Epithelial cell of proximal tubule (primary cell): ENCODE results near the gene C19orf38. TPM values are rescaled to one million over a fixed set of nuclear protein-coding genes. Genes with fewer than 3 reads are reported as not detected.

Experiments used
- DNase-seq: peaks from one replicate; pipeline ENCODE4 v3.0.0-alpha.2; 2011; ENCODE audit warnings: low read depth
- H3K4me3 ChIP-seq: 2 replicates; pipeline ENCODE4 v1.5.1; 2011; ENCODE audit warnings: low read depth, mild to moderate bottlenecking, low read length
- CTCF ChIP-seq: conservative IDR thresholded peaks from 2 replicates; pipeline ENCODE4 v1.5.1; 2012; ENCODE audit warnings: low read depth, mild to moderate bottlenecking, low read length
- total RNA-seq: library from RNA; depleted of rRNA; stranded (reverse); fragments of >200 nt; gene quantifications from 2 replicates; pipeline ENCODE4 v1.2.3, GENCODE V29; 2015

Gene C19orf38
- total RNA-seq, 1 donor from 2014 or later: not detected

- DNase-seq: no peak
- no peak overlapping the region for H3K4me3 ChIP-seq
- TF ChIP-seq CTCF: no peak
Measured at GRCh38 chr19:10889880-10890279, 41.7 kb downstream of the C19orf38 start.

DNA sequence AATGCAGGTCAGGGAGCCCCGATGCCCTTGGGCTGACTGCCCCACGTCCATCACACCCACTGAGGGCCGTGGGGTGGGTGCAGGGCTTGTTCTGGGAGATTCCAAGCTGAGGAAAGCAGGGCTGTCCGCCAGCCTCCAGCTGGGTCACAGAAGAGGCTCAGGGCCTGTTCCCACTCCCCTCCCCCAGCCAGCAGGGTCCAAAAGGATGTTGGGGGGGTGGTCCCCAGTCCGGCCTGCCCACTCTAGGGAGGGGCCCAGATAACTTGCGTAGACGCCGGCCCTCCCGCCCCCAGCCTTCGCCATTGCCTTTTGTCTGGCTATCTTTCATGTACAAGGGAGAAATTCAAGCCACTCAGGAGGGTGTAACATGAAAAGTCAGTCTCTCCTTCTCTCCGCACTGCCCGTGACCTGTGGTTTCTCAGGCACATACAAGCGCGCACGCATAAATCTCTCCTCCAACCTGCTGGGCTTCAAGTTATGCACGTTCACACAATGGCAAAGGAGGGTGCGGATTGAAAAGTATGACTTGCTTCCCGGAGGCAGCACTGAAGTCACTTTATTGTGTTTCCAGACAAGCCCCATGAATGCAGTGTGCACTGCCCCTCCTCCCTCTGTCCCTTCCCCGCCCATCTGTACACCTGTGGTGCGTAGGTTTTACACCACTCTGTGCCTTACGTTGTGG is 43.3 kb downstream of the C19orf38 start:
- no peak for DNase-seq
- no peak for TF ChIP-seq CTCF
- H3K4me3 ChIP-seq: no peak overlapping the region

GRCh38 chr19:10892256-10892655 is 44.0 kb downstream of the C19orf38 start:
- no peak for TF ChIP-seq CTCF
- DNase-seq: no peak
- H3K4me3 ChIP-seq: no peak overlapping the region

- TF ChIP-seq CTCF: no peak
- no peak overlapping the region for H3K4me3 ChIP-seq
- no peak for DNase-seq
Measured at GRCh38 chr19:10894911-10895213, 46.6 kb downstream of the C19orf38 start.

- no peak overlapping the region for H3K4me3 ChIP-seq
- DNase-seq: no peak
- TF ChIP-seq CTCF: no peak
Measured at GRCh38 chr19:10895363-10895762, 47.1 kb downstream of the C19orf38 start.

GRCh38 chr19:10895920-10896319 is 47.7 kb downstream of the C19orf38 start:
- no peak for DNase-seq
- no peak overlapping the region for H3K4me3 ChIP-seq
- no peak for TF ChIP-seq CTCF

GRCh38 chr19:10896851-10897526 is 48.8 kb downstream of the C19orf38 start:
- TF ChIP-seq CTCF: no peak
- H3K4me3 ChIP-seq: no peak overlapping the region
- no peak for DNase-seq
